Neural cell (in vitro differentiated cells): ENCODE data around the gene PTPRK. TPM values are rescaled to one million over a fixed set of nuclear protein-coding genes. Genes with fewer than 3 reads are reported as not detected.

Experiments
- H2AFZ ChIP-seq: fragments of 200-600, 300-800 bp; sonication (generic), shearing (Covaris generic); 2 replicates; pipeline ENCODE4 v1.6.0; 2014; ENCODE audit warnings: low read depth, mild to moderate bottlenecking, antibody characterized with exemption, low read length, moderate library complexity
- H3F3A ChIP-seq: fragments of 200-600 bp; shearing (Covaris generic); 2 replicates; pipeline ENCODE4 v1.6.1; 2016; ENCODE audit warnings: mild to moderate bottlenecking, moderate library complexity, mixed read lengths, antibody characterized with exemption, low read length; ENCODE audit not compliant: insufficient read depth, poor library complexity, severe bottlenecking
- H3K27ac ChIP-seq: fragments of 200-600, 300-800 bp; sonication (generic), shearing (Covaris generic); 2 replicates; pipeline ENCODE4 v1.5.1; 2014; ENCODE audit warnings: mild to moderate bottlenecking, low read length, moderate library complexity
- H3K27me3 ChIP-seq: fragments of 300-800, 200-600 bp; sonication (generic), shearing (Covaris generic); 2 replicates; pipeline ENCODE4 v1.6.0; 2014; ENCODE audit warnings: mild to moderate bottlenecking, low read depth, low read length, moderate library complexity; ENCODE audit not compliant: insufficient read depth
- H3K36me3 ChIP-seq: fragments of 300-800, 200-600 bp; sonication (generic), shearing (Covaris generic); 2 replicates; pipeline ENCODE4 v1.5.1; 2014; ENCODE audit warnings: mild to moderate bottlenecking, antibody characterized with exemption, low read length, moderate library complexity; ENCODE audit not compliant: insufficient read depth
- H3K4me2 ChIP-seq: fragments of 300-800, 200-600 bp; sonication (generic), shearing (Covaris generic); 2 replicates; pipeline ENCODE4 v1.6.0; 2014; ENCODE audit warnings: mild to moderate bottlenecking, low read length
- H3K4me3 ChIP-seq: fragments of 300-800, 200-600 bp; sonication (generic), shearing (Covaris generic); 2 replicates; pipeline ENCODE4 v1.5.1; 2014; ENCODE audit warnings: mild to moderate bottlenecking, low read length, moderate library complexity
- H3K79me2 ChIP-seq: fragments of 200-600 bp; shearing (Covaris generic); replicated peaks from 2 replicates; pipeline ENCODE4 v1.6.0; 2014; ENCODE audit warnings: mild to moderate bottlenecking, low read length, moderate library complexity; ENCODE audit not compliant: insufficient read depth
- H3K9ac ChIP-seq: fragments of 300-800, 200-600 bp; sonication (generic), shearing (Covaris generic); 2 replicates; pipeline ENCODE4 v1.6.1; 2016; ENCODE audit warnings: mild to moderate bottlenecking, low read length, mixed read lengths
- H3K9me2 ChIP-seq: fragments of 200-600 bp; shearing (Covaris generic); 2 replicates; pipeline ENCODE4 v1.6.1; 2016; ENCODE audit warnings: mild to moderate bottlenecking, low read length, mixed read lengths; ENCODE audit not compliant: insufficient read depth
- H3K9me3 ChIP-seq: fragments of 200-600, 300-800 bp; sonication (generic), shearing (Covaris generic); 2 replicates; pipeline ENCODE4 v1.6.1; 2016; ENCODE audit warnings: mild to moderate bottlenecking, mixed run types, low read length, moderate library complexity, mixed read lengths
- H4K20me1 ChIP-seq: fragments of 200-600 bp; shearing (Covaris generic); 2 replicates; pipeline ENCODE4 v1.6.1; 2016; ENCODE audit warnings: mild to moderate bottlenecking, mixed run types; ENCODE audit not compliant: insufficient read depth
- EP300 ChIP-seq: fragments of 450-650 bp; conservative IDR thresholded peaks from 2 replicates; pipeline ENCODE4 v1.6.1; 2014; ENCODE audit warnings: antibody characterized with exemption, mild to moderate bottlenecking, moderate library complexity; ENCODE audit not compliant: poor library complexity, severe bottlenecking
- EZH2 ChIP-seq: fragments of 200-600, 300-800 bp; shearing (Covaris generic), sonication (generic); IDR thresholded peaks from 2 replicates; pipeline ENCODE4 v1.6.1; 2014; ENCODE audit warnings: antibody characterized with exemption, low read length, borderline replicate concordance, mild to moderate bottlenecking; ENCODE audit not compliant: insufficient read depth, poor library complexity, severe bottlenecking
- MXI1 ChIP-seq: fragments of 450-650 bp; conservative IDR thresholded peaks from 2 replicates; pipeline ENCODE4 v1.6.1; 2014; ENCODE audit warnings: antibody characterized with exemption, mild to moderate bottlenecking; ENCODE audit not compliant: poor library complexity, severe bottlenecking
- POLR2AphosphoS5 ChIP-seq: IDR thresholded peaks from 2 replicates; pipeline ENCODE4 v1.6.1; 2012
- RAD21 ChIP-seq: fragments of 450-650 bp; conservative IDR thresholded peaks from 2 replicates; pipeline ENCODE4 v1.6.1; 2014; ENCODE audit warnings: antibody characterized with exemption, mild to moderate bottlenecking, moderate library complexity
- SMC3 ChIP-seq: fragments of 450-650 bp; conservative IDR thresholded peaks from 2 replicates; pipeline ENCODE4 v1.6.1; 2014; ENCODE audit warnings: antibody characterized with exemption, mild to moderate bottlenecking, moderate library complexity; ENCODE audit not compliant: poor library complexity
- TAF1 ChIP-seq: IDR thresholded peaks from 2 replicates; pipeline ENCODE4 v1.6.1; 2012; ENCODE audit warnings: low read depth
- polyA plus RNA-seq: library from polyadenylated mRNA; depleted of rRNA; stranded (reverse); fragments of >200 nt; gene quantifications from 2 replicates; pipeline ENCODE4 v1.2.3, GENCODE V29; 2014
- TF ChIP-seq, protein P1 (sequence below): fragments of 450-650 bp; IDR thresholded peaks from 2 replicates; pipeline ENCODE4 v1.5.1; 2014; ENCODE audit warnings: antibody characterized with exemption, mild to moderate bottlenecking, moderate library complexity; ENCODE audit not compliant: poor library complexity, severe bottlenecking
- TF ChIP-seq, protein P2 (sequence below): IDR thresholded peaks from 2 replicates; pipeline ENCODE4 v1.6.1; 2012; ENCODE audit warnings: borderline replicate concordance

The PTPRK gene
- polyA plus RNA-seq, 1 donor from 2014 or later, result 10.4 TPM

DNA sequence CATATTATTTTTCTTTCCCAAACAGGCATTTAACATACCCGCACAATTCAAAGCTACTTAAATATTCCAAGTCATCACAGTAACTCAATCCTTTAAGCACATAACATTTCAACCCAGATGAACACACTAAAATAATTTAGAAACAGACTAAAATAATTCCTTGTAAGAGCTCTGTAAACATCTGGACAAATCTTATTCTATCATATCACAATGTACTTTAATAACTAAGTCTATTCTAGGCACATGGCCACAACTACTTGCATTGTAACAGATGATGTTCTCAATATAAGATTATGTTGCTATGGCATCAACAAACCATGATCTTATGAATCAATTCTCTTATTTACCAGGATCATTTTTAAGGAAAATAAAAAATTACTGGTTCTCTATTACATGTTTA is 496.4 kb downstream of the PTPRK start:
- no peaks in the 10 kb centered on the region for H3K9me3 ChIP-seq
- no peaks in the 10 kb centered on the region for H3K79me2 ChIP-seq
- H3K27ac ChIP-seq, result no peak overlapping the region
- H3K4me2 ChIP-seq, result no peak overlapping the region
- no peak overlapping the region for H2AFZ ChIP-seq
- no peaks in the 10 kb centered on the region for H3K36me3 ChIP-seq
- no peak overlapping the region for H3K9ac ChIP-seq
- no peak overlapping the region for H3K4me3 ChIP-seq
- H4K20me1 ChIP-seq, result no peaks in the 10 kb centered on the region
- TF ChIP-seq, protein P1, sequence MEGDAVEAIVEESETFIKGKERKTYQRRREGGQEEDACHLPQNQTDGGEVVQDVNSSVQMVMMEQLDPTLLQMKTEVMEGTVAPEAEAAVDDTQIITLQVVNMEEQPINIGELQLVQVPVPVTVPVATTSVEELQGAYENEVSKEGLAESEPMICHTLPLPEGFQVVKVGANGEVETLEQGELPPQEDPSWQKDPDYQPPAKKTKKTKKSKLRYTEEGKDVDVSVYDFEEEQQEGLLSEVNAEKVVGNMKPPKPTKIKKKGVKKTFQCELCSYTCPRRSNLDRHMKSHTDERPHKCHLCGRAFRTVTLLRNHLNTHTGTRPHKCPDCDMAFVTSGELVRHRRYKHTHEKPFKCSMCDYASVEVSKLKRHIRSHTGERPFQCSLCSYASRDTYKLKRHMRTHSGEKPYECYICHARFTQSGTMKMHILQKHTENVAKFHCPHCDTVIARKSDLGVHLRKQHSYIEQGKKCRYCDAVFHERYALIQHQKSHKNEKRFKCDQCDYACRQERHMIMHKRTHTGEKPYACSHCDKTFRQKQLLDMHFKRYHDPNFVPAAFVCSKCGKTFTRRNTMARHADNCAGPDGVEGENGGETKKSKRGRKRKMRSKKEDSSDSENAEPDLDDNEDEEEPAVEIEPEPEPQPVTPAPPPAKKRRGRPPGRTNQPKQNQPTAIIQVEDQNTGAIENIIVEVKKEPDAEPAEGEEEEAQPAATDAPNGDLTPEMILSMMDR, result no peak
- no peak for TF ChIP-seq RAD21
- TF ChIP-seq SMC3, result no peak
- no peak for TF ChIP-seq POLR2AphosphoS5
- TF ChIP-seq EP300, result no peak
- no peak for TF ChIP-seq EZH2
- TF ChIP-seq, protein P2, sequence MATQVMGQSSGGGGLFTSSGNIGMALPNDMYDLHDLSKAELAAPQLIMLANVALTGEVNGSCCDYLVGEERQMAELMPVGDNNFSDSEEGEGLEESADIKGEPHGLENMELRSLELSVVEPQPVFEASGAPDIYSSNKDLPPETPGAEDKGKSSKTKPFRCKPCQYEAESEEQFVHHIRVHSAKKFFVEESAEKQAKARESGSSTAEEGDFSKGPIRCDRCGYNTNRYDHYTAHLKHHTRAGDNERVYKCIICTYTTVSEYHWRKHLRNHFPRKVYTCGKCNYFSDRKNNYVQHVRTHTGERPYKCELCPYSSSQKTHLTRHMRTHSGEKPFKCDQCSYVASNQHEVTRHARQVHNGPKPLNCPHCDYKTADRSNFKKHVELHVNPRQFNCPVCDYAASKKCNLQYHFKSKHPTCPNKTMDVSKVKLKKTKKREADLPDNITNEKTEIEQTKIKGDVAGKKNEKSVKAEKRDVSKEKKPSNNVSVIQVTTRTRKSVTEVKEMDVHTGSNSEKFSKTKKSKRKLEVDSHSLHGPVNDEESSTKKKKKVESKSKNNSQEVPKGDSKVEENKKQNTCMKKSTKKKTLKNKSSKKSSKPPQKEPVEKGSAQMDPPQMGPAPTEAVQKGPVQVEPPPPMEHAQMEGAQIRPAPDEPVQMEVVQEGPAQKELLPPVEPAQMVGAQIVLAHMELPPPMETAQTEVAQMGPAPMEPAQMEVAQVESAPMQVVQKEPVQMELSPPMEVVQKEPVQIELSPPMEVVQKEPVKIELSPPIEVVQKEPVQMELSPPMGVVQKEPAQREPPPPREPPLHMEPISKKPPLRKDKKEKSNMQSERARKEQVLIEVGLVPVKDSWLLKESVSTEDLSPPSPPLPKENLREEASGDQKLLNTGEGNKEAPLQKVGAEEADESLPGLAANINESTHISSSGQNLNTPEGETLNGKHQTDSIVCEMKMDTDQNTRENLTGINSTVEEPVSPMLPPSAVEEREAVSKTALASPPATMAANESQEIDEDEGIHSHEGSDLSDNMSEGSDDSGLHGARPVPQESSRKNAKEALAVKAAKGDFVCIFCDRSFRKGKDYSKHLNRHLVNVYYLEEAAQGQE, result no peak
- TF ChIP-seq MXI1, result no peak
- TF ChIP-seq TAF1, result no peak
- no peaks in the 10 kb centered on the region for H3K27me3 ChIP-seq
- H3F3A ChIP-seq, result no peaks in the 10 kb centered on the region
- H3K9me2 ChIP-seq, result no peaks in the 10 kb centered on the region

DNA sequence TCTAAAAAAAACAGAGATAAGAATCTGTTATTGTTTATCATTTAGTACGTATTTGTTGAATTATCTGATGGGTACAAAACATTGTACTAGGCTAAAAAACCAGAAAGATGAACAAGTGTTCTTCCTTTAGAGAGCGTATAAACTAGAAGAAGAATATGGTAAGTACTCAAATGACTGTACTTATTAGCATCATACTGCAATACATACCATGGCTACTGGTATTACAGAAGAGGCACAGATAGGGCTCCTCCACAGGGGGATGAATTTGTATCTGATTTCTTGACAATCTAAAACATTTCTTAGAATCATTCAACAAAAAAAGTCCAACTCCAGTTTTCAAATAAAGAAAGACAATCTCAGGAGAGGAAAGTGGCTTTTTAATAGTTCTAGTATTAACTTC is 501.6 kb downstream of the PTPRK start:
- H3K9ac ChIP-seq, result no peak overlapping the region
- no peak overlapping the region for H2AFZ ChIP-seq
- H3K27me3 ChIP-seq, result no peaks in the 10 kb centered on the region
- no peaks in the 10 kb centered on the region for H3F3A ChIP-seq
- no peaks in the 10 kb centered on the region for H3K79me2 ChIP-seq
- no peaks in the 10 kb centered on the region for H3K9me2 ChIP-seq
- H3K36me3 ChIP-seq, result no peaks in the 10 kb centered on the region
- H3K27ac ChIP-seq, result no peak overlapping the region
- no peak overlapping the region for H3K4me3 ChIP-seq
- no peaks in the 10 kb centered on the region for H4K20me1 ChIP-seq
- no peak overlapping the region for H3K4me2 ChIP-seq
- no peak for TF ChIP-seq SMC3
- TF ChIP-seq EP300, result no peak
- no peak for TF ChIP-seq EZH2
- no peak for TF ChIP-seq TAF1
- TF ChIP-seq, protein P1, result no peak
- no peak for TF ChIP-seq MXI1
- TF ChIP-seq POLR2AphosphoS5, result no peak
- no peak for TF ChIP-seq RAD21
- TF ChIP-seq, protein P2, result no peak
- no peaks in the 10 kb centered on the region for H3K9me3 ChIP-seq
